GM10248 (cell line): ENCODE data around the gene BABAM2.
"Not testable (repeated sequence)": the region's sequence is repeated elsewhere in the genome, so short reads cannot be mapped to it uniquely, and the experiment has no call there.

Experiments used
- CTCF ChIA-PET: fragments of 300-600 bp; sonication (Branson Sonifier 250); formaldehyde crosslinking; extraction: SDS; loops from one replicate; lab custom pipeline; 2021; ENCODE audit warnings: antibody characterized with exemption; lab: Yijun Ruan, JAX
- POLR2A ChIA-PET: fragments of 350-650 bp; sonication (Branson Sonifier 250); formaldehyde crosslinking; extraction: SDS; loops from one replicate; lab custom pipeline; 2020; ENCODE audit warnings: antibody characterized with exemption; lab: Yijun Ruan, JAX
- DNase-seq: peaks from one replicate; pipeline ENCODE4 v3.0.0; 2012; ENCODE audit errors: extremely low spot score
- TF ChIP-seq, protein P1 (sequence below): IDR thresholded peaks from 2 replicates; pipeline ENCODE4 v1.5.1; 2012; ENCODE audit warnings: mild to moderate bottlenecking, low read depth; ENCODE audit errors: extremely low read depth, missing control alignments, control extremely low read depth

Gene BABAM2

GRCh38 chr2:28368357-28368798 lies 477.8 kb downstream of the BABAM2 start:
- ChIA-PET POLR2A (no interaction called here), CTCF (interaction anchor here (1.0 kb wide), 1 partner anchor 14 kb away, joined by 3 read pairs; no protein-coding TSS in a partner anchor)
- DNase-seq: no peak
- TF ChIP-seq, protein P1, sequence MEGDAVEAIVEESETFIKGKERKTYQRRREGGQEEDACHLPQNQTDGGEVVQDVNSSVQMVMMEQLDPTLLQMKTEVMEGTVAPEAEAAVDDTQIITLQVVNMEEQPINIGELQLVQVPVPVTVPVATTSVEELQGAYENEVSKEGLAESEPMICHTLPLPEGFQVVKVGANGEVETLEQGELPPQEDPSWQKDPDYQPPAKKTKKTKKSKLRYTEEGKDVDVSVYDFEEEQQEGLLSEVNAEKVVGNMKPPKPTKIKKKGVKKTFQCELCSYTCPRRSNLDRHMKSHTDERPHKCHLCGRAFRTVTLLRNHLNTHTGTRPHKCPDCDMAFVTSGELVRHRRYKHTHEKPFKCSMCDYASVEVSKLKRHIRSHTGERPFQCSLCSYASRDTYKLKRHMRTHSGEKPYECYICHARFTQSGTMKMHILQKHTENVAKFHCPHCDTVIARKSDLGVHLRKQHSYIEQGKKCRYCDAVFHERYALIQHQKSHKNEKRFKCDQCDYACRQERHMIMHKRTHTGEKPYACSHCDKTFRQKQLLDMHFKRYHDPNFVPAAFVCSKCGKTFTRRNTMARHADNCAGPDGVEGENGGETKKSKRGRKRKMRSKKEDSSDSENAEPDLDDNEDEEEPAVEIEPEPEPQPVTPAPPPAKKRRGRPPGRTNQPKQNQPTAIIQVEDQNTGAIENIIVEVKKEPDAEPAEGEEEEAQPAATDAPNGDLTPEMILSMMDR: no peak

- CTCF ChIA-PET: interaction anchor here (1.1 kb wide), 1 partner anchor 9 kb away, joined by 6 read pairs; no protein-coding TSS in a partner anchor
- POLR2A ChIA-PET: no interaction called here
- TF ChIP-seq, protein P1: no peak
- DNase-seq: no peak
Observed at GRCh38 chr2:28369358-28369757, 478.8 kb downstream of the BABAM2 start.

DNA sequence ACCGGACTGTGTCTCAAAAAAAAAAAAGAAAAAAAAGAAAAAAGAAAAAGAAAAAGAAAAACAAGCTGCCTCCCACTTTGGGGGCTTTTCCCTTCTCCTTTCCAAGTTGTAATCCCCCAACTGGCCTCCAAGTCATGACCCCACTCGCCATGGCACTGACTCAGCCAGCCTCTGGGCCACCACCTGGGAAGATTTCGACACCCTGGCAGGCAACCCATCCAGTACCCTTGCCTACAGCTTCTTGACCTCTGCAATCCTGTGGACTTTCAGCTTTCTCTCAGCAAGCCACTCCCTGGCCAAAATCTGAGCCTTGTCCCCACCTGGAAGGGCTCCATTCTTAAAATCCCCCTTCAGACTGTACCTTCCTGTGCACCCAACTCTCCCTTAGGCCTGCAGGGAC lies 479.8 kb downstream of the BABAM2 start:
- DNase-seq: no peak
- POLR2A ChIA-PET: no interaction called here
- CTCF ChIA-PET: interaction anchor here (0.8 kb wide), 1 partner anchor 9 kb away, joined by 3 read pairs; no protein-coding TSS in a partner anchor
- TF ChIP-seq, protein P1: no peak

DNA sequence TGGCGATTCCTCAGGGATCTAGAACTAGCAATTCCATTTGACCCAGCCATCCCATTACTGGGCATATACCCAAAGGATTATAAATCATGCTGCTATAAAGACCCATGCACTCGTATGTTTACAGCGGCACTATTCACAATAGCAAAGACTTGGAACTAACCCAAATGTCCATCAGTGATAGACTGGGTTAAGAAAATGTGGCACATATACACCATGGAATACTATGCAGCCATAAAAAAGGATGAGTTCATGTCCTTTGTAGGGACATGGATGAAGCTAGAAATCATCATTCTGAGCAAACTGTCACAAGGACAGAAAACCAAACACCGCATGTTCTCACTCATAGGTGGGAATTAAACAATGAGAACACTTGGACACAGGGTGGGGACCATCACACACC lies 481.2 kb downstream of the BABAM2 start:
- POLR2A ChIA-PET, DNase-seq, CTCF ChIA-PET: not testable (repeated sequence)

DNA sequence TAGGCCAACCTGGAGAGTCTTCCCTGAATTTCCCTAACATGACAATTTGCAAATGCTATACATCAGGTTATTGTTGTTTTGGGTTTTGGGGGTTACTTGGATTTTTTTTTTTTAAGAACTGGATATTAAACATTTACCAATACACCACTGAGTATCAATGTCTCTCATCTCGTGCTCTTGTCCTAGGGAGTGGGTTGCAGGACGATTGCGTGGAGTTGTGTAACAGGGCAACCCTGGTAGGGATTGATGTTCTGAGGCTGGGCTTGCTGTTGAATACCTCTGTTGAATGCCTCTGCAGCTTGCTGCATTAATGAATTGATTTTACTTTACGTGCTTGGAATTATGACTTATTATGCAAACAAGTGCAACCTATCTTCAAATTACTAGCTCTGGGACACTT lies 483.3 kb downstream of the BABAM2 start:
- ChIA-PET POLR2A (no interaction called here), CTCF (no interaction called here)
- TF ChIP-seq, protein P1: no peak
- DNase-seq: no peak

- TF ChIP-seq, protein P1: no peak
- CTCF ChIA-PET: no interaction called here
- POLR2A ChIA-PET: no interaction called here
- DNase-seq: no peak
Observed at GRCh38 chr2:28374331-28374730, 483.8 kb downstream of the BABAM2 start.

- TF ChIP-seq, protein P1: no peak
- POLR2A ChIA-PET: no interaction called here
- no peak for DNase-seq
- CTCF ChIA-PET: no interaction called here
Observed at GRCh38 chr2:28375236-28375635, 484.7 kb downstream of the BABAM2 start.
